NT2/D1 (cell line): ENCODE measurements around the gene VAV2.

Experiments used
- SUZ12 ChIP-seq: IDR thresholded peaks from 2 replicates; pipeline ENCODE4 v1.6.1; 2011; ENCODE audit not compliant: insufficient read length, insufficient read depth; ENCODE audit errors: extremely low read depth
- YY1 ChIP-seq: IDR thresholded peaks from 2 replicates; pipeline ENCODE4 v1.6.1; 2011; ENCODE audit not compliant: insufficient read length, insufficient read depth

GRCh38 chr9:133976191-133976861 is 15.8 kb downstream of the VAV2 start:
- no peak for TF ChIP-seq SUZ12
- no peak for TF ChIP-seq YY1
